MG63 (cell line): ENCODE data around the gene IL24. TPM values are rescaled to one million over a fixed set of nuclear protein-coding genes. Genes with fewer than 3 reads are reported as not detected.
"Not testable (repeated sequence)": the region's sequence is repeated elsewhere in the genome, so short reads cannot be mapped to it uniquely, and the experiment has no call there.

Experiments used
- DNase-seq: peaks from one replicate; pipeline ENCODE4 v3.0.0-alpha.2; 2020
- H3K27me3 ChIP-seq: fragments of 250-450 bp; sonication (Bioruptor Pico); 2 replicates; pipeline ENCODE4 v1.5.1; 2020; ENCODE audit warnings: mild to moderate bottlenecking, moderate library complexity
- H3K36me3 ChIP-seq: fragments of 250-450 bp; sonication (Bioruptor Pico); 2 replicates; pipeline ENCODE4 v1.5.1; 2020; ENCODE audit warnings: mild to moderate bottlenecking, moderate library complexity
- H3K4me3 ChIP-seq: fragments of 250-450 bp; sonication (Bioruptor Pico); 2 replicates; pipeline ENCODE4 v1.5.1; 2020; ENCODE audit warnings: mild to moderate bottlenecking, moderate library complexity
- H3K9me3 ChIP-seq: fragments of 250-450 bp; sonication (Bioruptor Pico); 2 replicates; pipeline ENCODE4 v1.5.1; 2020; ENCODE audit warnings: mild to moderate bottlenecking, moderate library complexity
- total RNA-seq: library from RNA; depleted of rRNA; stranded (reverse); fragments of >200 nt; shearing (Covaris generic); gene quantifications from 2 replicates; pipeline ENCODE4 v1.2.3, GENCODE V29; 2014; ENCODE audit warnings: low replicate concordance; rRNA removed

Gene IL24, protein sequence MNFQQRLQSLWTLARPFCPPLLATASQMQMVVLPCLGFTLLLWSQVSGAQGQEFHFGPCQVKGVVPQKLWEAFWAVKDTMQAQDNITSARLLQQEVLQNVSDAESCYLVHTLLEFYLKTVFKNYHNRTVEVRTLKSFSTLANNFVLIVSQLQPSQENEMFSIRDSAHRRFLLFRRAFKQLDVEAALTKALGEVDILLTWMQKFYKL
- not detected in 2 replicates for total RNA-seq

DNA sequence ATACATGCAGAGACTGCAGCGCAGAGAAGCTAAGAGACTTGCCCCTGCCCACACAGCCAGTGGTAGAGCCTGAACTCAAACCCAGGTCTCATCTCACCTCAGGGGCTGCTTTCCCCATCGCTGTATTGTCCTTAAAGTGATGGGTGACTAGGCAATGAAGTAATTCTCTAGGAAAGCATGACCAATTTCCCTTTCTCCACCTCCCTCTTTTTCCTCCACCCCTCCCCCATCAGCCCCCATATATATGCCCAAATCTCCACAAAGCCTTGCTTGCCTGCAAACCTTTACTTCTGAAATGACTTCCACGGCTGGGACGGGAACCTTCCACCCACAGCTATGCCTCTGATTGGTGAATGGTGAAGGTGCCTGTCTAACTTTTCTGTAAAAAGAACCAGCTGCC, at the start of gene IL24:
IL24 (plus strand) TSS at position 269 of the 400 bp plus-strand sequence. CDS start 390 bp downstream, outside the sequence.
- Histone ChIP-seq H3K9me3 (no peaks in the 10 kb centered on the region), H3K4me3 (no peak within 1 kb of the TSS), H3K27me3 (no peaks in the 10 kb centered on the region), H3K36me3 (no peaks in the 10 kb centered on the region)
- no peak for DNase-seq

- H3K36me3 ChIP-seq, result no peaks in the 10 kb centered on the region
- no peaks in the 10 kb centered on the region for H3K27me3 ChIP-seq
- H3K9me3 ChIP-seq, result peaks cover 17% of the 10 kb centered on the region
- no peak overlapping the region for H3K4me3 ChIP-seq
- DNase-seq, result no peak
Measured at GRCh38 chr1:206847946-206848345, 49.3 kb upstream of the IL24 start.

GRCh38 chr1:206850401-206850800, 46.8 kb upstream of the IL24 start:
- DNase-seq, result no peak
- Histone ChIP-seq H3K27me3 (no peaks in the 10 kb centered on the region), H3K36me3 (no peaks in the 10 kb centered on the region), H3K9me3 (peaks cover 25% of the 10 kb centered on the region), H3K4me3 (no peak overlapping the region)

DNA sequence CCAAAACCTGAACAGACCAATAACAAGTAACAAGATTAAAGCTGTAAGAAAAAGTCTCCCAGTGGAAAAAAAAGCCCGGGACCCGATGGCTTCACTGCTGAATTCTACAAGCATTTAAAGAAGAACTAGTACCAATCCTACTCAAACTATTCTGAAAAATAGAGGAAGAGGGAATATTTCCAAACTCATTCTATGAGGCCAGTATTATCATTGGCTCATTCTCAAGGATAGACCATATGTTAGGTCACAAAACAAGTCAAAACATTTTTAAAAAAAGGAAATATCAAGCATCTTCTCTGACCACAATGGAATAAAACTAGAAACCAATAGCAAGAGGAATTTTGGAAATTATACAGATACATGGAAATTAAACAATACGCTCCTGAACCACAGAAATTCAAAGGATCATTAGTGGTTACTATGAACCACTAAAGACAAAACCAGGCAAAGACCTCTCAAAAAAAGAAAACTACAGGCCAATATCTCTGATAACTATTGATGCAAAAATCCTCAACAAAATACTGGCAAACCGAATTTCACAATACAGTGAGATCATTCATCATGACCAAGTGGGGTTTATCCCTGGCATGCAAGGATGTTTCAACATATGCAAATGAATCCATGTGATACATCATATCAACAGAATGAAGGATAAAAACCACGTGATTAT, 45.8 kb upstream of the IL24 start:
- peaks cover 25% of the 10 kb centered on the region for H3K9me3 ChIP-seq
- H3K4me3 ChIP-seq, result no peak overlapping the region
- H3K27me3 ChIP-seq, result no peaks in the 10 kb centered on the region
- DNase-seq, result no peak
- H3K36me3 ChIP-seq, result no peaks in the 10 kb centered on the region

- not testable (repeated sequence) for H3K4me3 ChIP-seq
Measured at GRCh38 chr1:206852662-206853061, 44.6 kb upstream of the IL24 start.

DNA sequence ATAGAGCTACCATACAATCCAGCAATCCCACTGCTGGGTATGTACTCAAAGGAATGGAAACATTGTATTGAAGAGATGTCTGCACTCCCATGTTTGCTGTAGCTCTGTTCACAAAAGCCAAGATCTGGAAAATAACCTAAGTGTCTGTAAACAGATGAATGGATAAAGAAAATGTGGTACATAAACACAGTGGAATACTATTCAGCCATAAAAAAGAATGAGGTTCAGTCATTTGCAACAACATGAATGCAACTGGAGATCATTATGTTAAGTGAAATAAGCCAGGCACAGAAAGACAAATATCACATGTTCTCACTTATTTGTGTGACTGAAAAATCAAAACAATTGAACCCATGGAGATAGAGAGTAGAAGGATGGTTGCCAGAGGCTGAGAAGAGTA, 43.5 kb upstream of the IL24 start:
- H3K36me3 ChIP-seq, H3K4me3 ChIP-seq, DNase-seq, H3K27me3 ChIP-seq: not testable (repeated sequence)
- peaks cover 25% of the 10 kb centered on the region for H3K9me3 ChIP-seq

More at GRCh38 chr1:206852662-206853061, 44.6 kb upstream of the IL24 start:
- H3K36me3 ChIP-seq, H3K27me3 ChIP-seq, DNase-seq: not testable (repeated sequence)
- peaks cover 25% of the 10 kb centered on the region for H3K9me3 ChIP-seq

GRCh38 chr1:206854401-206855129, 42.7 kb upstream of the IL24 start:
- no peak overlapping the region for H3K4me3 ChIP-seq
- no peaks in the 10 kb centered on the region for H3K36me3 ChIP-seq
- peak; percentile 59 for DNase-seq
- no peaks in the 10 kb centered on the region for H3K27me3 ChIP-seq
- H3K9me3 ChIP-seq, result peaks cover 25% of the 10 kb centered on the region

GRCh38 chr1:206855859-206856258, 41.4 kb upstream of the IL24 start:
- Histone ChIP-seq H3K9me3 (peaks cover 18% of the 10 kb centered on the region), H3K36me3 (no peaks in the 10 kb centered on the region), H3K4me3 (no peak overlapping the region), H3K27me3 (no peaks in the 10 kb centered on the region)
- DNase-seq, result no peak

DNA sequence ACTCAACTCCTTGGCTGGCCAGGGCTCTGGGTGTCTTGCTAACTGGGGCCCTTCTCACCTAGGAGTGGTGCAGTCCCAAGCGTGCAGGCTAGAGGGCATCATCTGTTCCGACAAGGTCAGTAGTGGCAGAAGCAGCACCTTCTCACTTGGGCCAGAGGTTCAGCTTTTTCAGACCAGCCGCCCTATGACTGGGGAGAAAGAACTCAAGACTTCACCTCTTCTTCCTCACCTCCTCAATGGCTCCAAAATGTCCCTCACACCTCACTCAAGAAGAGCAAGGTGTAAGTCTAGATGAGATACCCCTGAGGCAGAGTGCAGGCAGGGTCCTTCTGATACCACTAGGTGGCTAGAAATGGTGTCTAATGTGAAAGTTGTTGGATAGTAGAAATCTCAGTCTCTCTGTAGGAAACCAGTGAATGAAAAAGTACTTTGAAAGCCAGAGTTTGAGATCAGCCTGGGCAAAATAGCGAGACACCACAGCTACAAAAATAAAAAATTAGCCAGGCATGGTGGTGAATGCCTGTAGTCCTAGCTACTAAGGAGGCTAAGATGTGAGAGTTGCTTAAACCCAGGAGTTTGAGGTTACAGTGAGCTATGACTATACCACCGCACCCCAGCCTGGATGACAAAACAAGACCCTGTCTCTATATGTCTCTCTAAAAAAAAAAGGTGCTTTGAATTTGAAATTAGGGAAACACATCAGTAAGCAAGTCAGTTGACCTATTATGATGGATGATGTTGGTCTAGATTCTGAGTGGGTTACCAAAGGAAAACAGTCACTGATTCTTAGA, 40.4 kb upstream of the IL24 start:
- Histone ChIP-seq H3K27me3 (no peaks in the 10 kb centered on the region), H3K36me3 (no peaks in the 10 kb centered on the region), H3K4me3 (no peak overlapping the region), H3K9me3 (peaks cover 17% of the 10 kb centered on the region)
- DNase-seq, result no peak

DNA sequence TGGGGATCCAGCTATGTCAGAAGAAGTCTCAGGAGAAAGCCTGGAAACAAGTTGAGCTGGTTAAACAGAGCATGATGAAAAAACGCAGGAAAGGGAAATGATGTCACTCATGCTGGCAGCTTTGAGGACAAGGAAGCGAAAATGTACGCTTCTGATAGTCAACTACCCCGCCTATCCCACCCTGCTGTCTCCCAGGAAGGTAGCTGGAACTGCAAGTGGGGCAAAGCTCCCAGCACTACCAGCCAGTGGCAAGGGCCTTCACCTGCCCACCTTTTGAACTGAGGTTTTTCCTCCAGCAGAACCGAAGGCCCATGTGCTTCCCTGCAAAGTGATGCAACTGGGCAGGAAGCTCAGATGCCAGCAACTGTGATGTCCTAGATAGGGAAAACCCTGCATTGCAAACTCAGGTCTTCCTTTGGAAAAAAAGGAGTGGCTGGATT, 38.1 kb upstream of the IL24 start:
- Histone ChIP-seq H3K36me3 (no peaks in the 10 kb centered on the region), H3K9me3 (no peaks in the 10 kb centered on the region), H3K27me3 (peaks cover 4% of the 10 kb centered on the region; the same call in 1 of the 2 replicates), H3K4me3 (no peak overlapping the region)
- no peak for DNase-seq

DNA sequence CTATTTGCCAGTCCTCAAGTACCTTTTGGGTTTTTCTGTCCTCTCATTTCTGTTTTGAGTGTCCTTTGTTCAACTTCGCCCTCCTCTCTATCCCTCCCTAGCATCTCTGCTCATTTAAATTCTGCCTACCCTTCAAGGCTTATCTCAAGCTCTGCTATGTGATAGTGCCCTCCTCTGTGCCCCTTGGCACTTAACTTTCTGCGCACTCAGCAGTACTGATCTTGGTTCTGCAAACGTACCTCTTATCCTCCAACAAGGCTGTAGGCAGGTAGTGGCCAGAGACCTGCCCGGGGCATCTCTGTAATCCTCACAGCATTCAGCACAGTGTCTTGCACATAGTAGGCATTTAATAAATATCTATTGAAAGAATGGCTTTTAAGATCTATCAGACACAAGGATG, 37.1 kb upstream of the IL24 start:
- DNase-seq, result no peak
- H3K4me3 ChIP-seq, result no peak overlapping the region
- H3K36me3 ChIP-seq, result no peaks in the 10 kb centered on the region
- no peaks in the 10 kb centered on the region for H3K9me3 ChIP-seq
- peaks cover 4% of the 10 kb centered on the region; the same call in 1 of the 2 replicates for H3K27me3 ChIP-seq

- H3K9me3 ChIP-seq, result no peaks in the 10 kb centered on the region
- H3K4me3 ChIP-seq, result no peak overlapping the region
- DNase-seq, result no peak
- peaks cover 4% of the 10 kb centered on the region; the same call in 1 of the 2 replicates for H3K27me3 ChIP-seq
- H3K36me3 ChIP-seq, result no peaks in the 10 kb centered on the region
Measured at GRCh38 chr1:206863266-206863665, 34.0 kb upstream of the IL24 start.

GRCh38 chr1:206864939-206865671, 32.1 kb upstream of the IL24 start, which contains the start of gene IL20:
Gene IL20, plus strand, starts transcription at chr1:206865623. Its CDS starts 230 bp downstream, at chr1:206865853.
- H3K9me3 ChIP-seq, result no peaks in the 10 kb centered on the region
- H3K36me3 ChIP-seq, result no peaks in the 10 kb centered on the region
- no peak within 1 kb of the TSS for H3K4me3 ChIP-seq
- peaks cover 4% of the 10 kb centered on the region; the same call in 1 of the 2 replicates for H3K27me3 ChIP-seq
- DNase-seq, result peak; percentile 87

DNA sequence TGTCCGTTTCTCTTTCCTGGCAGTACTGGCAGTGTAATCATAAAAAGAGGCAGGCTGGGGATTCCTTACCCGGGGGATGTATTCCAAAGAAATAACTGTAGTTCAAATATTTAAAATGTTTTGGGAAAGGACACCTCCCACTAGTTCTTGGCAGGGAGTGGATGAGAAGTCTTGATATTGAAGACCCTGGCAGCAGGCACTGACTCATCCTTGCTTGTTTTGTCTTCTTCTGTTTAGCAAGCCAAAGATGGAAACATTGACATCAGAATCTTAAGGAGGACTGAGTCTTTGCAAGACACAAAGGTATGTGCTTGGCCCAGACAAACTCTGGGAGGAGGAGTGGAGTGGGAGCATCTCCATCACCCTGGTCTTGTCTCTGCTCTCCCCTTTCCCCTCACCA, 31.2 kb upstream of the IL24 start:
- DNase-seq, result peak; percentile 70
- Histone ChIP-seq H3K27me3 (peaks cover 4% of the 10 kb centered on the region; the same call in 1 of the 2 replicates), H3K4me3 (no peak overlapping the region), H3K36me3 (no peaks in the 10 kb centered on the region), H3K9me3 (no peaks in the 10 kb centered on the region)

GRCh38 chr1:206867239-206867638, 30.0 kb upstream of the IL24 start:
- H3K4me3 ChIP-seq, result no peak overlapping the region
- peaks cover 3% of the 10 kb centered on the region; the same call in 1 of the 2 replicates for H3K27me3 ChIP-seq
- H3K36me3 ChIP-seq, result no peaks in the 10 kb centered on the region
- no peak for DNase-seq
- H3K9me3 ChIP-seq, result no peaks in the 10 kb centered on the region

- no peaks in the 10 kb centered on the region for H3K9me3 ChIP-seq
- H3K27me3 ChIP-seq, result no peaks in the 10 kb centered on the region
- H3K4me3 ChIP-seq, result no peak overlapping the region
- no peak for DNase-seq
- no peaks in the 10 kb centered on the region for H3K36me3 ChIP-seq
Measured at GRCh38 chr1:206867716-206868115, 29.5 kb upstream of the IL24 start.
